WTC11 (cell line): ENCODE measurements around the gene FOLR2.
"Not testable (repeated sequence)": the region's sequence is repeated elsewhere in the genome, so short reads cannot be mapped to it uniquely, and the experiment has no call there.

ENCODE experiments used
- ATF1 ChIP-seq: sonication (generic); formaldehyde crosslinking; IDR thresholded peaks from 2 replicates; pipeline ENCODE4 v1.8.1; 2023; ENCODE audit warnings: mild to moderate bottlenecking, moderate library complexity, missing genetic modification reagents
- CTCF ChIP-seq: fragments of 200-600 bp; IDR thresholded peaks from 2 replicates; pipeline ENCODE4 v1.8.0; 2022; ENCODE audit warnings: antibody characterized with exemption
- ESRRA ChIP-seq: sonication (generic); formaldehyde crosslinking; IDR thresholded peaks from 2 replicates; pipeline ENCODE4 v1.8.1; 2022; ENCODE audit warnings: mild to moderate bottlenecking, missing genetic modification reagents, borderline replicate concordance
- RELA ChIP-seq: sonication (generic); formaldehyde crosslinking; IDR thresholded peaks from 2 replicates; pipeline ENCODE4 v1.8.1; 2022; ENCODE audit warnings: missing genetic modification reagents, mild to moderate bottlenecking, borderline replicate concordance
- TP53 ChIP-seq: sonication (generic); formaldehyde crosslinking; IDR thresholded peaks from 2 replicates; pipeline ENCODE4 v1.8.1; 2023; ENCODE audit warnings: mild to moderate bottlenecking, missing genetic modification reagents
- ZNF121 ChIP-seq: sonication (generic); formaldehyde crosslinking; IDR thresholded peaks from 2 replicates; pipeline ENCODE4 v1.8.0; 2023; ENCODE audit warnings: missing genetic modification reagents
- ZNF138 ChIP-seq: sonication (generic); formaldehyde crosslinking; conservative IDR thresholded peaks from 2 replicates; pipeline ENCODE4 v1.8.1; 2022; ENCODE audit warnings: mild to moderate bottlenecking, moderate library complexity, missing genetic modification reagents
- ZNF232 ChIP-seq: sonication (generic); formaldehyde crosslinking; IDR thresholded peaks from 2 replicates; pipeline ENCODE4 v1.8.0; 2022; ENCODE audit warnings: mild to moderate bottlenecking, missing genetic modification reagents
- TF ChIP-seq, protein P1 (sequence below): sonication (generic); formaldehyde crosslinking; IDR thresholded peaks from 2 replicates; pipeline ENCODE4 v1.8.1; 2023; ENCODE audit warnings: mild to moderate bottlenecking, missing genetic modification reagents, moderate library complexity
- TF ChIP-seq, protein P2 (sequence below): fragments of 250-450 bp; sonication (Bioruptor Pico); IDR thresholded peaks from 2 replicates; pipeline ENCODE4 v2.1.2; 2022; ENCODE audit warnings: mild to moderate bottlenecking, moderate library complexity
- TF ChIP-seq, protein P3 (sequence below): sonication (generic); formaldehyde crosslinking; IDR thresholded peaks from 2 replicates; pipeline ENCODE4 v1.8.0; 2022; ENCODE audit warnings: mild to moderate bottlenecking, missing genetic modification reagents

- TF ChIP-seq CTCF; ESRRA (CRISPR knock-in tag); TP53 (CRISPR knock-in tag); ZNF138 (CRISPR knock-in tag); ATF1; ZNF121 (CRISPR knock-in tag); ZNF232 (CRISPR knock-in tag); RELA: not testable (repeated sequence)
- TF ChIP-seq, protein P1, sequence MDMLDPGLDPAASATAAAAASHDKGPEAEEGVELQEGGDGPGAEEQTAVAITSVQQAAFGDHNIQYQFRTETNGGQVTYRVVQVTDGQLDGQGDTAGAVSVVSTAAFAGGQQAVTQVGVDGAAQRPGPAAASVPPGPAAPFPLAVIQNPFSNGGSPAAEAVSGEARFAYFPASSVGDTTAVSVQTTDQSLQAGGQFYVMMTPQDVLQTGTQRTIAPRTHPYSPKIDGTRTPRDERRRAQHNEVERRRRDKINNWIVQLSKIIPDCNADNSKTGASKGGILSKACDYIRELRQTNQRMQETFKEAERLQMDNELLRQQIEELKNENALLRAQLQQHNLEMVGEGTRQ (CRISPR knock-in tag), result not testable (repeated sequence)
- TF ChIP-seq, protein P2, sequence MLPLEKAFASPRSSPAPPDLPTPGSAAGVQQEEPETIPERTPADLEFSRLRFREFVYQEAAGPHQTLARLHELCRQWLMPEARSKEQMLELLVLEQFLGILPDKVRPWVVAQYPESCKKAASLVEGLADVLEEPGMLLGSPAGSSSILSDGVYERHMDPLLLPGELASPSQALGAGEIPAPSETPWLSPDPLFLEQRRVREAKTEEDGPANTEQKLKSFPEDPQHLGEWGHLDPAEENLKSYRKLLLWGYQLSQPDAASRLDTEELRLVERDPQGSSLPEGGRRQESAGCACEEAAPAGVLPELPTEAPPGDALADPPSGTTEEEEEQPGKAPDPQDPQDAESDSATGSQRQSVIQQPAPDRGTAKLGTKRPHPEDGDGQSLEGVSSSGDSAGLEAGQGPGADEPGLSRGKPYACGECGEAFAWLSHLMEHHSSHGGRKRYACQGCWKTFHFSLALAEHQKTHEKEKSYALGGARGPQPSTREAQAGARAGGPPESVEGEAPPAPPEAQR (CRISPR knock-in tag), result not testable (repeated sequence)
- TF ChIP-seq, protein P3, sequence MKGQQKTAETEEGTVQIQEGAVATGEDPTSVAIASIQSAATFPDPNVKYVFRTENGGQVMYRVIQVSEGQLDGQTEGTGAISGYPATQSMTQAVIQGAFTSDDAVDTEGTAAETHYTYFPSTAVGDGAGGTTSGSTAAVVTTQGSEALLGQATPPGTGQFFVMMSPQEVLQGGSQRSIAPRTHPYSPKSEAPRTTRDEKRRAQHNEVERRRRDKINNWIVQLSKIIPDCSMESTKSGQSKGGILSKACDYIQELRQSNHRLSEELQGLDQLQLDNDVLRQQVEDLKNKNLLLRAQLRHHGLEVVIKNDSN, result not testable (repeated sequence)
Measured at GRCh38 chr11:72169754-72170153, 46.8 kb upstream of the FOLR2 start.
